Left forelimb (tissue), 1 donor: ENCODE measurements around the gene ACBD6.

ENCODE experiments used
- DNase-seq: peaks from one replicate; pipeline ENCODE4 v3.0.0-alpha.2; 2018; ENCODE audit warnings: low spot score

Gene ACBD6

DNA sequence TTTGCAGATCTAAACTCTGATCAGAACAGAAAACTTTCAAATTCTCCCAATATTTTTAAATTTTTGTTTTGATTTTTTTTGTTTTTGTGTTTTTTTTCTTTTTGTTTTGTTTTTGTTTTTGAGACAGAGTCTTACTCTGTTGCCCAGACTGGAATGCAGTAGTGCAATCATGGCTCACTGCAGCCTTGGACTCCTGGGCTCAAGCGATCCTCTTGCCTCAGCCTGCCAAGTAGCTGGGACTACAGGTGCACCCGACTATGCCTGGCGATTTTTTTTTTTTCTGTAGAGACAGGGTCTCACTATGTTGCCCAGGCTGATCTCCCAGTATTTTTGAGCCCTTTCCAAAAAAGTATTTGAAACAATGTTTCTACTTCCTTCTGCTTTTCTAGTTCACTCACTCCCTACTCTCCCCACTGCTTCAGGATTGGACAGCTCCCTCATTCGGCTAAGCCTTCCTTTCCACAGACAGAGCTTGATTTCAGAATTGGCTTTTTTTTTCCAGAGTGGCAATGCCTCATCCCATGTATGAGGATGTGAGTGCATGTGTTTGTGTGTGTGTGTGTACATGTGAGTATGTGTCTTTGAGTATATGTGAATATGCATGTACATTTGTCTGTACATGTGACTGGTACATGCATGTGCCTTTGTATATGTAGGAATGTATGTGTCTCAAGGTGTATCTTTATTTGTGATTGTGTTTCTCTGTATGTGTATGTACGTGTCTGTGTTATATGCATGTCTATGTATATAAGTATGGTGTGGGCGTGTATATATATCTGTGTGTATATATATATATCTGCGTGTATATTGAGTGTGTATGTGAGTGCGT, 260.4 kb downstream of the ACBD6 start:
- no peak for DNase-seq

GRCh38 chr1:180239145-180240096, 263.0 kb downstream of the ACBD6 start:
- no peak for DNase-seq

GRCh38 chr1:180238675-180239074, 263.7 kb downstream of the ACBD6 start:
- no peak for DNase-seq
